Mononuclear cell (primary cell): ENCODE data around the gene NLRP1. TPM values are rescaled to one million over a fixed set of nuclear protein-coding genes. Genes with fewer than 3 reads are reported as not detected.
"Not testable (repeated sequence)": the region's sequence is repeated elsewhere in the genome, so short reads cannot be mapped to it uniquely, and the experiment has no call there.

Experiments used
- H3K27me3 ChIP-seq: 2 replicates; pipeline ENCODE4 v1.6.0; 2011; ENCODE audit warnings: low read length, control low read depth; ENCODE audit not compliant: insufficient read depth
- H3K4me1 ChIP-seq: 2 replicates; pipeline ENCODE4 v1.5.1; 2011; ENCODE audit warnings: mild to moderate bottlenecking, low read length, control low read depth; ENCODE audit not compliant: insufficient read depth
- H3K4me3 ChIP-seq: 2 replicates; pipeline ENCODE4 v1.5.1; 2011; ENCODE audit warnings: mild to moderate bottlenecking, low read length, moderate library complexity
- H3K9me3 ChIP-seq: 2 replicates; pipeline ENCODE4 v1.5.1; 2011; ENCODE audit warnings: low read depth, mild to moderate bottlenecking, control low read depth, low read length
- total RNA-seq: library from RNA; depleted of rRNA; stranded (reverse); fragments of >200 nt; gene quantifications from one replicate; pipeline ENCODE4 v1.2.3, GENCODE V29; 2012

The NLRP1 gene
- total RNA-seq, 1 donor: 118 TPM

GRCh38 chr17:5580367-5580766 is 3.9 kb downstream of the NLRP1 start:
- Histone ChIP-seq H3K27me3 (no peaks in the 10 kb centered on the region), H3K9me3 (no peaks in the 10 kb centered on the region), H3K4me1 (peaks cover 48% of the 10 kb centered on the region), H3K4me3 (no peak overlapping the region)

- H3K4me1 ChIP-seq: peaks cover 38% of the 10 kb centered on the region
- not testable (repeated sequence) for H3K4me3 ChIP-seq, H3K9me3 ChIP-seq, H3K27me3 ChIP-seq
These were observed 5.5 kb downstream of the NLRP1 start for GRCh38 chr17:5578768-5579167.

GRCh38 chr17:5573017-5573416 is 11.3 kb downstream of the NLRP1 start:
- not testable (repeated sequence) for H3K27me3 ChIP-seq, H3K4me1 ChIP-seq, H3K4me3 ChIP-seq, H3K9me3 ChIP-seq

GRCh38 chr17:5571281-5571680 is 13.0 kb downstream of the NLRP1 start:
- Histone ChIP-seq H3K27me3 (no peaks in the 10 kb centered on the region), H3K4me3 (no peak overlapping the region), H3K9me3 (no peaks in the 10 kb centered on the region), H3K4me1 (peaks cover 6% of the 10 kb centered on the region)

- no peaks in the 10 kb centered on the region for H3K27me3 ChIP-seq
These were observed 18.5 kb downstream of the NLRP1 start for GRCh38 chr17:5565808-5566207.

GRCh38 chr17:5563456-5563855 is 20.9 kb downstream of the NLRP1 start:
- no peak overlapping the region for H3K4me3 ChIP-seq
- no peaks in the 10 kb centered on the region for H3K9me3 ChIP-seq
- H3K27me3 ChIP-seq: no peaks in the 10 kb centered on the region
- H3K4me1 ChIP-seq: no peaks in the 10 kb centered on the region

More at GRCh38 chr17:5565808-5566207, 18.5 kb downstream of the NLRP1 start:
- H3K4me3 ChIP-seq: no peak overlapping the region
- no peaks in the 10 kb centered on the region for H3K9me3 ChIP-seq
- H3K4me1 ChIP-seq: no peaks in the 10 kb centered on the region

GRCh38 chr17:5562661-5563360 is 21.5 kb downstream of the NLRP1 start:
- no peaks in the 10 kb centered on the region for H3K27me3 ChIP-seq
- no peak overlapping the region for H3K4me3 ChIP-seq
- no peaks in the 10 kb centered on the region for H3K4me1 ChIP-seq
- no peaks in the 10 kb centered on the region for H3K9me3 ChIP-seq

GRCh38 chr17:5561736-5562571 is 22.4 kb downstream of the NLRP1 start:
- H3K4me3 ChIP-seq: no peak overlapping the region
- no peaks in the 10 kb centered on the region for H3K9me3 ChIP-seq
- no peaks in the 10 kb centered on the region for H3K27me3 ChIP-seq
- no peaks in the 10 kb centered on the region for H3K4me1 ChIP-seq

GRCh38 chr17:5560361-5560988 is 23.8 kb downstream of the NLRP1 start:
- no peak overlapping the region for H3K4me3 ChIP-seq

GRCh38 chr17:5558815-5559785 is 25.2 kb downstream of the NLRP1 start:
- Histone ChIP-seq H3K27me3 (no peaks in the 10 kb centered on the region), H3K9me3 (no peaks in the 10 kb centered on the region), H3K4me1 (no peaks in the 10 kb centered on the region), H3K4me3 (no peak overlapping the region)

More at GRCh38 chr17:5560361-5560988, 23.8 kb downstream of the NLRP1 start:
- Histone ChIP-seq H3K4me1 (no peaks in the 10 kb centered on the region), H3K9me3 (no peaks in the 10 kb centered on the region), H3K27me3 (no peaks in the 10 kb centered on the region)

GRCh38 chr17:5557990-5558389 is 26.3 kb downstream of the NLRP1 start:
- H3K9me3 ChIP-seq: no peaks in the 10 kb centered on the region
- no peaks in the 10 kb centered on the region for H3K27me3 ChIP-seq
- no peaks in the 10 kb centered on the region for H3K4me1 ChIP-seq
- H3K4me3 ChIP-seq: no peak overlapping the region

- H3K4me1 ChIP-seq: no peaks in the 10 kb centered on the region
- H3K4me3 ChIP-seq: no peak overlapping the region
- H3K27me3 ChIP-seq: no peaks in the 10 kb centered on the region
- no peaks in the 10 kb centered on the region for H3K9me3 ChIP-seq
These were observed 26.8 kb downstream of the NLRP1 start for GRCh38 chr17:5557485-5557884.

- Histone ChIP-seq H3K27me3 (no peaks in the 10 kb centered on the region), H3K4me1 (no peaks in the 10 kb centered on the region), H3K9me3 (no peaks in the 10 kb centered on the region), H3K4me3 (no peak overlapping the region)
These were observed 29.1 kb downstream of the NLRP1 start for GRCh38 chr17:5555254-5555653.

- no peaks in the 10 kb centered on the region for H3K27me3 ChIP-seq
These were observed 30.8 kb downstream of the NLRP1 start for GRCh38 chr17:5553479-5553878.

More at GRCh38 chr17:5553479-5553878, 30.8 kb downstream of the NLRP1 start:
- Histone ChIP-seq H3K4me3 (no peak overlapping the region), H3K4me1 (no peaks in the 10 kb centered on the region), H3K9me3 (no peaks in the 10 kb centered on the region)
